ENCODE data around the gene TRIO. TPM values are rescaled to one million over a fixed set of nuclear protein-coding genes. Genes with fewer than 3 reads are reported as not detected.

The TRIO gene
- total and polyA plus RNA-seq, 2 of the 8 experiments (the other 6 are each of a cell fraction or from before 2014, with no cell fraction given), result 35.1 to 69.1 TPM

DNA sequence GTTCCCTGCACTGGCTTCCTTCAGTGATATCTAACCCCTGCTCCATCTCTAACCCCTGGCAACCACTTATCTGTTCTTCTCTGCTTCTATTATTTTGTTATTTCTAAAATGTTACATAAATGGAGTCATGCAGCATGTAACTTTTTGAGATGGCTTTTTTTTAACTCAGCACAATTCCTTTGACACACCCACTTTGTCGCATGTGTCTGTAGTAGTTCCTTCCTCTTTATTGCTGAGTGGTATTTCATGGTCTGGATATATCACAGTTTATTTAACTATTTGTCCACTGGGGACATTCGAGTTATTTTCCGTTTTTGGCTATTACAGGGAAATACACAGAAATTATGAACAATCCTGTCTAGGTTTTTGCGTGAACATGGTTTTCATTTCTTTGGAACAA is 200.2 kb downstream of the TRIO start:
- H2BK12ac ChIP-seq (ENCODE audit: low read depth, low read length), result no peak overlapping the region
- H2AK5ac ChIP-seq (ENCODE audit: low read depth, low read length), result no peak overlapping the region
- no peaks in the 10 kb centered on the region; the same call in 1 of the 2 replicates for H3K79me1 ChIP-seq (ENCODE audit: low read depth, low read length)
- peaks cover 4 to 16% (median 8%) of the 10 kb centered on the region in 4 experiments; a peak in 4 of 7 replicates for H3K4me1 ChIP-seq (replicated peaks in 1 of 4; ENCODE audit: control insufficient read depth in 3 of 4, insufficient read depth in 4 of 4, low read length in 3 of 4)
- POLR2A ChIA-PET (ENCODE audit: partially characterized antibody), result no interaction called here
- H3K27me3 ChIP-seq (replicated peaks in 1 of 4; ENCODE audit: control insufficient read depth in 3 of 4, extremely low read depth in 1 of 4, insufficient read depth in 3 of 4, low read length in 3 of 4), result no peaks in the 10 kb centered on the region
- H2BK120ac ChIP-seq (replicated peaks; ENCODE audit: low read depth, low read length), result no peak overlapping the region
- H4K8ac ChIP-seq (ENCODE audit: extremely low read depth, insufficient read depth, low read length), result no peak overlapping the region
- H3K79me2 ChIP-seq (ENCODE audit: control insufficient read depth in 1 of 2, insufficient read depth in 2 of 2, low read length in 2 of 2), result peaks cover 0 to 14% of the 10 kb centered on the region in 2 experiments; a peak in 3 of 4 replicates
- no peak overlapping the region for H3K14ac ChIP-seq (ENCODE audit: insufficient read length)
- CTCF ChIA-PET (ENCODE audit: partially characterized antibody), result interaction anchor here (0.6 to 1.7 kb wide), 4 partner anchors 15 to 61 kb away, joined by 3 to 7 read pairs (median 4); no protein-coding TSS in a partner anchor
- no peak overlapping the region for H3K4me2 ChIP-seq (ENCODE audit: insufficient read depth in 1 of 2, low read depth in 2 of 2, low read length in 2 of 2)
- H3K4ac ChIP-seq (replicated peaks; ENCODE audit: insufficient read length, low read depth, low read length), result no peak overlapping the region
- TF ChIP-seq TEAD4 (IDR thresholded peaks at IDR 0.05; ENCODE audit: low read depth, low read length), result no peak
- no peak for TF ChIP-seq CHD1 (IDR thresholded peaks at IDR 0.05; ENCODE audit: low read depth, low read length)
- no peak for TF ChIP-seq ASH2L (IDR thresholded peaks at IDR 0.05; ENCODE audit: low read length)
- no peak for TF ChIP-seq KDM4A (IDR thresholded peaks at IDR 0.05; ENCODE audit: low read depth, low read length, severe bottlenecking)
- TF ChIP-seq, protein P1, sequence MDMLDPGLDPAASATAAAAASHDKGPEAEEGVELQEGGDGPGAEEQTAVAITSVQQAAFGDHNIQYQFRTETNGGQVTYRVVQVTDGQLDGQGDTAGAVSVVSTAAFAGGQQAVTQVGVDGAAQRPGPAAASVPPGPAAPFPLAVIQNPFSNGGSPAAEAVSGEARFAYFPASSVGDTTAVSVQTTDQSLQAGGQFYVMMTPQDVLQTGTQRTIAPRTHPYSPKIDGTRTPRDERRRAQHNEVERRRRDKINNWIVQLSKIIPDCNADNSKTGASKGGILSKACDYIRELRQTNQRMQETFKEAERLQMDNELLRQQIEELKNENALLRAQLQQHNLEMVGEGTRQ (IDR thresholded peaks at IDR 0.05; ENCODE audit: low read length), result no peak
- no peak for TF ChIP-seq EZH2 (IDR thresholded peaks at IDR 0.05; ENCODE audit: low read depth, low read length, severe bottlenecking)
- no peak for FAIRE-seq
- no peak overlapping the region for H2BK15ac ChIP-seq (ENCODE audit: low read length)
- peaks cover 0 to 1% of the 10 kb centered on the region in 2 experiments for H4K20me1 ChIP-seq (replicated peaks in 1 of 2; ENCODE audit: control insufficient read depth in 1 of 2, insufficient read depth in 2 of 2, low read length in 2 of 2)
- H3K36me3 ChIP-seq (ENCODE audit: control insufficient read depth in 2 of 4, insufficient read depth in 4 of 4, low read length in 3 of 4), result peaks cover 0 to 5% (median 3%) of the 10 kb centered on the region in 4 experiments; a peak in 5 of 8 replicates
- no peak overlapping the region for H3K4me3 ChIP-seq (ENCODE audit: extremely low read depth in 1 of 4, insufficient read depth in 2 of 4, low read depth in 3 of 4, low read length in 4 of 4)
- no peak overlapping the region for H2BK5ac ChIP-seq (ENCODE audit: low read depth, low read length)
- H3K27ac ChIP-seq (ENCODE audit: low read depth, low read length), result no peak overlapping the region
- no peak overlapping the region for H3K9ac ChIP-seq (replicated peaks in 1 of 4; ENCODE audit: extremely low read depth in 1 of 4, low read depth in 3 of 4, low read length in 3 of 4)
- no peak overlapping the region for H4K5ac ChIP-seq (ENCODE audit: insufficient read length, low read depth, low read length)
- no peaks in the 10 kb centered on the region for H3K9me3 ChIP-seq (ENCODE audit: insufficient read depth in 2 of 2, low read depth in 1 of 2, low read length in 1 of 2)
- no peak overlapping the region for H2AFZ ChIP-seq (ENCODE audit: low read length)
- H2BK20ac ChIP-seq (ENCODE audit: low read length), result no peak overlapping the region
- H3K56ac ChIP-seq (replicated peaks; ENCODE audit: insufficient read length, low read depth, low read length), result no peak overlapping the region
- 90% methylated on average over 4 of the region's 4 CpGs; no CpG with 5 or more reads in 1 of the 2 experiments for WGBS, 2 experiments (ENCODE audit: extremely low coverage in 1 of 2, insufficient coverage in 1 of 2, insufficient read length in 1 of 2, insufficient replicate concordance in 2 of 2, low coverage in 1 of 2, low lambda C conversion rate in 2 of 2, missing lambda C conversion rate in 1 of 2)
- no peaks in the 10 kb centered on the region for H3K23me2 ChIP-seq (ENCODE audit: low read depth, low read length)
- H3K23ac ChIP-seq (ENCODE audit: insufficient read length), result no peak overlapping the region
- no peak overlapping the region for H4K91ac ChIP-seq (replicated peaks; ENCODE audit: insufficient read length, low read length)
- no peak for DNase-seq (ENCODE audit: low read depth in 1 of 2, low spot score in 2 of 2)
- no peak overlapping the region; the same call in 1 of the 2 replicates for H3K18ac ChIP-seq (ENCODE audit: extremely low read depth, low read length)
